T1000 (cell line): Measurements from ENCODE around the gene HIBCH.
"Not testable (repeated sequence)": the region's sequence is repeated elsewhere in the genome, so short reads cannot be mapped to it uniquely, and the experiment has no call there.

Experiments used
- DNase-seq: peaks from one replicate; lab custom pipeline; 2025; ENCODE audit warnings: mixed read lengths; lab: John Stamatoyannopoulos, UW

Gene HIBCH

GRCh38 chr2:190342611-190343010 lies 23.0 kb upstream of the HIBCH start:
- no peak for DNase-seq

GRCh38 chr2:190340369-190340768 lies 20.7 kb upstream of the HIBCH start:
- no peak for DNase-seq

GRCh38 chr2:190339394-190339793 lies 19.8 kb upstream of the HIBCH start:
- no peak for DNase-seq

GRCh38 chr2:190338453-190338852 lies 18.8 kb upstream of the HIBCH start:
- DNase-seq, result no peak

GRCh38 chr2:190336420-190336819 lies 16.8 kb upstream of the HIBCH start:
- no peak for DNase-seq

GRCh38 chr2:190335584-190335983 lies 16.0 kb upstream of the HIBCH start:
- DNase-seq, result not testable (repeated sequence)

- no peak for DNase-seq
These were observed 15.6 kb upstream of the HIBCH start for GRCh38 chr2:190335225-190335559.

- no peak for DNase-seq
These were observed 15.0 kb upstream of the HIBCH start for GRCh38 chr2:190334479-190335224.

GRCh38 chr2:190333928-190334327 lies 14.3 kb upstream of the HIBCH start:
- no peak for DNase-seq

GRCh38 chr2:190333395-190333794 lies 13.8 kb upstream of the HIBCH start:
- no peak for DNase-seq

GRCh38 chr2:190328573-190329147 lies 9.0 kb upstream of the HIBCH start:
- DNase-seq, result no peak

- DNase-seq, result no peak
These were observed 8.4 kb upstream of the HIBCH start for GRCh38 chr2:190327867-190328572.

GRCh38 chr2:190325588-190325987 lies 6.0 kb upstream of the HIBCH start:
- DNase-seq, result no peak

- no peak for DNase-seq
These were observed 3.8 kb upstream of the HIBCH start for GRCh38 chr2:190323406-190323805.

- no peak for DNase-seq
These were observed 1.1 kb upstream of the HIBCH start for GRCh38 chr2:190320696-190321095.

- no peak for DNase-seq
These were observed 583 bp downstream of the HIBCH start for GRCh38 chr2:190318931-190319554.

- no peak for DNase-seq
These were observed 1.1 kb downstream of the HIBCH start for GRCh38 chr2:190318514-190318913.

GRCh38 chr2:190315273-190315672 lies 4.4 kb downstream of the HIBCH start:
- no peak for DNase-seq

GRCh38 chr2:190313880-190314279 lies 5.7 kb downstream of the HIBCH start:
- no peak for DNase-seq

GRCh38 chr2:190312635-190313025 lies 7.0 kb downstream of the HIBCH start:
- not testable (repeated sequence) for DNase-seq

GRCh38 chr2:190311893-190312634 lies 7.6 kb downstream of the HIBCH start:
- DNase-seq, result no peak

- no peak for DNase-seq
These were observed 11.6 kb downstream of the HIBCH start for GRCh38 chr2:190308031-190308430.
